GM18498 (cell line): ENCODE data around the gene KANSL1.

ENCODE experiments used
- ATAC-seq: cut with Tn5 transposase; IDR thresholded peaks from one replicate; pipeline ENCODE4 v1.9.1; 2021; ENCODE audit warnings: mild to moderate bottlenecking, moderate library complexity; ENCODE audit not compliant: unreplicated experiment

The KANSL1 gene

GRCh38 chr17:46043606-46044005 is 149.6 kb downstream of the KANSL1 start:
- ATAC-seq = no peak

- ATAC-seq = no peak
Observed at GRCh38 chr17:46042925-46043324, 150.3 kb downstream of the KANSL1 start.

- no peak for ATAC-seq
Observed at GRCh38 chr17:46042246-46042645, 151.0 kb downstream of the KANSL1 start.

DNA sequence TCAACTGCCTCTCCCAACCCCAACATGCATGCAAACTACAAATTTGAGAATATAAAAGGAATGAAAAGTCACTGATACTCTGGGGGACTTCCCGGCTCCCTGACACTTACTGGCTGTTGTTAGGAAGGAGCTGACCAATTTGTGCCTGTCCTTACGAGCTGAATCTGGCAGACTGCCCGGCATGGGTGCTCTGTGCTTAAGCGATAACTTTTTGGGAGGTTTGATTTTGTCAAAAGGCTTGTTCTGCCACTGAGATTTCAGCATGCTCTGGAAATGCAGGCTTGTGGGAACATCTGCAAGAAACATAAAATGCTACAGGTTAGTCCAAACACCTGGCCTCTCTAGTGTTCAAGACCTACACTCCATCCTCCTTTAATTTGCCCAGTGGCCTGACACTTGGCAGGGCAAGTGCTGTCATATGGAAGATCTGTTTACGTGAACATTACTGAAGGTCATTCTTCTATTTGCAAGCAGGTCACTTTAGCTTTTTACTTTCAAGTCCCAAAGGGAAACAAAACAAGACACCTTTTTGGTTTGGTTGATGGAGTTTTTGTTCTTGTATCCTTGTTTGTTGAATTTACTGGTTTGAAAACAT is 153.5 kb downstream of the KANSL1 start:
- no peak for ATAC-seq

DNA sequence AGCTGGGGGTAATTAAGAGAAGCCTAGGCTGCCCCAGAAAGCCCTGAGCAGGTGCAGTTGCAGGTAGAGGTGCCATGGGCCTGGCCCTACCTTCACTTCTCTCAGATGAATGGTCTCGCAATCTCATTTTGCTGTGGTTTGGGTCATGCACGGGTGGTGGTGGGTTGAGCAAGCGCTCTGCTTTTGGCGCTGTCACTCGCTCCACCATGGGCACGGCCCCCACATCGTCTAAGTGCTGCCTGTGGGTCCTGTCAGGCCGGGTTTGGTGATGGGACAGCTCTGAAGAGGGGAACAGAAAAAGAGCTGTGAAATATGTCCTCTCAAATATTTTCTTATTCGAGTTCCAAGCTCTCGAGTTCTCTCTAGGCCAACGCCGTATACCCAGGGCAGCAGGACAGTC is 154.3 kb downstream of the KANSL1 start:
- ATAC-seq = no peak

- no peak for ATAC-seq
Observed at GRCh38 chr17:46038414-46038813, 154.8 kb downstream of the KANSL1 start.

DNA sequence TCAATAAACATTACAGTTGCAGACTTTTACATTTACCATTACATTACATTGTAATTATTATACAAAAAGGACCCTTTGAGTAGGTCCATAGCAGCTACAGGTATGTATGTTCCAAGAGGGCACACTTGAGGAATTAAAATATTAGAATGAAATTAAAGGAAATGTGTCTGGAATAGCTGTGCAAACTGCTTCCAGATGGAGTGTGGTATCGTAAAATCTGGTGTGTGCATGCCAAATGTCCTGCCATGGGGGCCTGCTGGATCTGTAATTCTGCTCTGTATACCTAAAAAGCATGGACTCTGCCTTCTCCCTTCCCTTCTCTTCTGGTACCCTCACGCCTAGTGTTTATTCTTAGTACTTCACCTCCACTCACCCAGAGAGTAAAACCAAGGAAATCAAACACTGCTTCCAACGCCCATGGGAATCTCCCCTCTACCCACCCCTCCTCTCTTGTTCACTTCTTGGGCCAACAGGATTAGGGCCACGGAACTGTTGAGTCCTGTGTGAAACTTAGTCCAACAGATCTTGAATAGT is 155.4 kb downstream of the KANSL1 start:
- no peak for ATAC-seq

DNA sequence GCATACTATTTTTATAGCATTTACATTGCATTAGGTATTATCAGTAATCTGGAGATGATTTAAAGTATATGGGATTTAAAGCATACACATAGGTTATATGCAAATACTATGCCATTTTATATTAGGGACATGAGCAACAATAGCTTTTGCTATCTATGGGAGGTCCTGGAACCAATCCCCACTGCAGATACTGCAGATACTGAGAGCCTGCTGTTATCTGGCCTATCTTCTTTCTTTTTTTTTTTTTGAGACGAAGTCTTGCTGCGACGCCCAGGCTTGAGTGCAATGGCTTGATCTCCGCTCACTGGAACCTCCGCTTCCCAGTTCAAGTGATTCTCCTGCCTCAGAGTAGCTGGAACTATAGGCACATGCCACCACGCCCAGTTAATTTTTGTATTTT is 156.7 kb downstream of the KANSL1 start:
- ATAC-seq = no peak

DNA sequence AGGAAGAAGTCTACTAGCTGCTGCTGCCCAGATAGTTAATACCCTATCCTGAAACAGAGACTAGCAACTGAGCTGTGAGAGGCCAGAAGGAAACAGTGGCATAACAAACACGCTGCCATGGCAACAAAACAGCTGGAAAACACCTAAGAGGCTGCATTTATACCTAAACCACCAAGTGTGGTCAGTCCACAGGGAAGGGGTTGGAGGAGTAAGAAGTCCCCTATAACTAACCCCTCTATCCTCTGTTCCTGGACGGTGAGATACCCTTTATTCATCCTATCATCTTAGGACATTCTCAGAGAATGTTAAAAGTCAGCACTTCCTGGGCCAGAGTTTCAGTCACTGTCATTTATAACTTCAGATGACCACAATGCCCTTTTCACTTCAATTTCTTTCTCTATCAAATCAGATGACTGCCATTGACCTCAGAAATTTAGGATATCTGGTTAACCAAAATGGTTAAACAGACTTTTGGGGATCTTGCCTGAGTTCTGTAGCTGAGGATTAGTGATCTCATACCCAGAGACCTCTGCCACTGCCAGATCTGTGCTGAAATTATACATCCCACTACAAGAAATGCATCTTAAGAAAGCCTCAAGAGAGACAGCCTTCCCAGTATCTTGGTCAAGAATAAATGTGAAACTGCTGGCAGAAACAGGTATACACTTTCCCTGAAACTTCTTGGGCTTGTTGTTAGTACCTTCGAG is 158.0 kb downstream of the KANSL1 start:
- peak; percentile 58 for ATAC-seq

DNA sequence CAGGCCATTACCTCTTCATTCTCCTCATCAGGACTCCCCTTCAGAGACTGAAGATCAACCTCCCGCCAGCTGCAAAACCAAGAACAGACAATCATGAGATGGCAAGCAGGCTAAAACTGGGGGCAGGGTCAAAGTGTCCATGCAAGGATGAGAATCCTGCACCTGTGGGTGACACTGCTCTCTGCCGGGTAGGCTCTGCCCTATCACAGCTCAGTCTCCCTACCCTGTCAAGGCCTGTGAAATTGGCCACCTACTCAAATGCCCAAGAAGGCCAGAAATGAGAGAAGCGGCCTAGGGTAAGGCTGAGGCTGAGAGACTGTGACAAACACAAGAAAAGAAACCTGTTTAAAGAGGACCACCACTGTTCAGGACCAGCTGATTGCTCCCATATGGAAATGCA is 159.8 kb downstream of the KANSL1 start:
- ATAC-seq = no peak

DNA sequence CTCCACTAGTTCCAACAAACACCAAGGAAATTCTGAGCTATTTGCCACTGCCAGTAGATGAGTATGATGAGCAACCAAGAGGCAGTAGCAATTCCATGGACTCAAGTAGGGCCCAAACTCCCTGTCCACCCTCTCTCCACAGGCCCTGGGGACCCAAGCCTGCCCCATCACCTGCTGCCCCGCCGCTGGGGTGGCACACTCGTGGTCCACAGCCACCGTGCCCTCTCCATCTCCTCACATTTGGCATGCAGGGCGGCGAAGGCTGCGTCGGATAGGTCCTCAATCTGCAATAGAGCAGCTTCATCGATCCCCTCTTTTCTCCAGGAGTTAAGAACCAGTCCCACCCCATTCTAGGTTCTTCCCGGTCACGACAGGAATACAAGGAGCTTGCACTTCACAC is 160.3 kb downstream of the KANSL1 start:
- ATAC-seq = no peak

- no peak for ATAC-seq
Observed at GRCh38 chr17:46031920-46032319, 161.3 kb downstream of the KANSL1 start.

GRCh38 chr17:46031440-46031839 is 161.8 kb downstream of the KANSL1 start:
- no peak for ATAC-seq

- no peak for ATAC-seq
Observed at GRCh38 chr17:46030752-46031151, 162.5 kb downstream of the KANSL1 start.

DNA sequence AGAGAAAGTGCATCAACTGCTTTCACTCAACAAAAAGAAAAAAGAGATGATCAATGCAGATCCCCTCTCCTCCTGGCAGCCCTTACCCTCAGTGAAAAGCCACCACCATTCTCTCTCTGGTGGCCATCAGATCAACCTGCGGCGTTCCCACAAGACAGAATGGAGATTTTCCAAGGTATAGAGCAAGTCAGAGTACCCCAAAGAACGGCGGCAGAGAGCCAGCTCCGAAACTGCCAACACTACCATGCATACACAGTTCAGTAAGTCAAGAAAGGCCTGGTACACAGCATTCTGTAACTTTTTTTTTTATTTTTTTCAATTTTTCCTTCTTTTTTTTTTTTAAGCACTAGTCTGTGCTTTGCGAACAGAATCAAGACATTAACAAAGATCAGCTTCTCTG is 163.6 kb downstream of the KANSL1 start:
- ATAC-seq = no peak

- ATAC-seq = no peak
Observed at GRCh38 chr17:46028981-46029565, 164.2 kb downstream of the KANSL1 start.

DNA sequence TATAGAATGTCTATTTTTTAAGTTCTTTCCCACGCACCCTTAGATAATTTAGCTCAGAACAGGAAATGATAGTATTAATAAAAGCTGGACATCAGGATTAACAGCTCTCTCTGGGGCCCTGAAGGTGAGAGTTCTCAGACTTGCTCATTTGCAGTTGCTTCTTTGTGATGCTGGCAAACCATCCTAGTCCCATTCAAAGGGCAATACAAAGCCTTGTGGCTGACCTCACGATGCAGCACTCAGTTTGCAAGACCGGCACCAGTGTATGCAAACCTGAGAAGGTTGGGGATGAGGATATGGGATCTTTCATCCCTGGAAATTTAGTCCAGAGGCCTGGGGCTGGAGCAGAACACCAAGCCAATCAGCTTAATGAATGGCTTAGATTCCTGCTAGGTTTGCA is 164.9 kb downstream of the KANSL1 start:
- no peak for ATAC-seq

GRCh38 chr17:46027976-46028325 is 165.3 kb downstream of the KANSL1 start:
- no peak for ATAC-seq

DNA sequence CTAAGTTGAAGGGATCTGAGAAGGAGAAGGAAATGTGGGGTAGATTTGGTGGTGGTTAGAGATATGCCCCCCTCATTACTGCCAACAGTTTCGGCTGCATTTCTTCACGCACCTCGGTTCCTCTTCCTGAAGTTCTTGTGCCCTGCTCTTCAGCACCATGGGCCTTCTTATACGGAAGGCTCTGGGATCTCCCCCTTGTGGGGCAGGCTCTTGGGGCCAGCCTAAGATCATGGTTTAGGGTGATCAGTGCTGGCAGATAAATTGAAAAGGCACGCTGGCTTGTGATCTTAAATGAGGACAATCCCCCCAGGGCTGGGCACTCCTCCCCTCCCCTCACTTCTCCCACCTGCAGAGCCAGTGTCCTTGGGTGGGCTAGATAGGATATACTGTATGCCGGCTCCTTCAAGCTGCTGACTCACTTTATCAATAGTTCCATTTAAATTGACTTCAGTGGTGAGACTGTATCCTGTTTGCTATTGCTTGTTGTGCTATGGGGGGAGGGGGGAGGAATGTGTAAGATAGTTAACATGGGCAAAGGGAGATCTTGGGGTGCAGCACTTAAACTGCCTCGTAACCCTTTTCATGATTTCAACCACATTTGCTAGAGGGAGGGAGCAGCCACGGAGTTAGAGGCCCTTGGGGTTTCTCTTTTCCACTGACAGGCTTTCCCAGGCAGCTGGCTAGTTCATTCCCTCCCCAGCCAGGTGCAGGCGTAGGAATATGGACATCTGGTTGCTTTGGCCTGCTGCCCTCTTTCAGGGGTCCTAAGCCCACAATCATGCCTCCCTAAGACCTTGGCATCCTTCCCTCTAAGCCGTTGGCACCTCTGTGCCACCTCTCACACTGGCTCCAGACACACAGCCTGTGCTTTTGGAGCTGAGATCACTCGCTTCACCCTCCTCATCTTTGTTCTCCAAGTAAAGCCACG is 165.9 kb downstream of the KANSL1 start:
- no peak for ATAC-seq

GRCh38 chr17:46026166-46027047 is 166.8 kb downstream of the KANSL1 start:
- no peak for ATAC-seq
